PC-3 (cell line): ENCODE measurements around the gene MYO10.

Source experiments
- CTCF ChIP-seq: fragments of 300-600 bp; sonication (generic); conservative IDR thresholded peaks from 2 replicates; pipeline ENCODE4 v1.5.1; 2017; ENCODE audit warnings: antibody characterized with exemption, low read depth, mild to moderate bottlenecking, low read length
- EZH2 ChIP-seq: fragments of 300-600 bp; sonication (generic); IDR thresholded peaks from one replicate; pipeline ENCODE4 v1.6.1; 2017; ENCODE audit warnings: antibody characterized with exemption, mild to moderate bottlenecking, low read length; ENCODE audit not compliant: unreplicated experiment

GRCh38 chr5:16935231-16936149 is 598 bp downstream of the MYO10 start:
- TF ChIP-seq CTCF (no peak; the same call in 1 of the 2 replicates), EZH2 (no peak)
